Medulla oblongata (tissue), 1 donor: Measurements from ENCODE around the gene TRMT112.
A peak's percentile ranks its signal among the peaks of the same experiment; 100 is the strongest.

Source experiments
- DNase-seq: peaks from one replicate; pipeline ENCODE4 v3.0.0-alpha.2; 2015; ENCODE audit errors: extremely low spot score

Gene TRMT112

GRCh38 chr11:64291752-64292459, 25.5 kb downstream of the TRMT112 start:
- no peak for DNase-seq

- DNase-seq: no peak
Measured at GRCh38 chr11:64291262-64291751, 26.1 kb downstream of the TRMT112 start, which contains the start of gene KCNK4. KCNK4 (plus strand) TSS chr11:64291302; CDS start chr11:64293019, 1,717 bp downstream.

GRCh38 chr11:64290352-64291261, 26.8 kb downstream of the TRMT112 start:
- peak; percentile 23 for DNase-seq

- no peak for DNase-seq
Measured at GRCh38 chr11:64289002-64289564, 28.3 kb downstream of the TRMT112 start.

GRCh38 chr11:64288353-64288750, 29.0 kb downstream of the TRMT112 start:
- no peak for DNase-seq

- DNase-seq: no peak
Measured at GRCh38 chr11:64287676-64288352, 29.5 kb downstream of the TRMT112 start.

GRCh38 chr11:64286801-64287159, 30.6 kb downstream of the TRMT112 start:
- DNase-seq: no peak

- no peak for DNase-seq
Measured at GRCh38 chr11:64285885-64286800, 31.2 kb downstream of the TRMT112 start.

GRCh38 chr11:64284962-64285884, 32.1 kb downstream of the TRMT112 start, which contains the start of gene GPR137:
GPR137 (plus strand) TSS chr11:64285848; CDS start chr11:64286525, 677 bp downstream.
- peak; percentile 89 for DNase-seq

GRCh38 chr11:64284048-64284961, 33.1 kb downstream of the TRMT112 start, which contains the start of gene BAD:
BAD (minus strand) TSS chr11:64284665; CDS start chr11:64284368, 297 bp downstream.
- peak; percentile 98 for DNase-seq

- no peak for DNase-seq
Measured at GRCh38 chr11:64283092-64283491, 34.3 kb downstream of the TRMT112 start.

GRCh38 chr11:64281957-64282770, 35.2 kb downstream of the TRMT112 start:
- no peak for DNase-seq

GRCh38 chr11:64278576-64279190, 38.7 kb downstream of the TRMT112 start:
- DNase-seq: no peak

- DNase-seq: no peak
Measured at GRCh38 chr11:64276653-64277431, 40.5 kb downstream of the TRMT112 start.

- DNase-seq: no peak
Measured at GRCh38 chr11:64275841-64276240, 41.5 kb downstream of the TRMT112 start.
